ENCODE data around the gene ANKRD45. TPM values are rescaled to one million over a fixed set of nuclear protein-coding genes. Genes with fewer than 3 reads are reported as not detected.
A peak's percentile ranks its signal among the peaks of the same experiment; 100 is the strongest.
"Not testable (repeated sequence)": the region's sequence is repeated elsewhere in the genome, so short reads cannot be mapped to it uniquely, and the experiment has no call there.

Gene ANKRD45
- not detected for total RNA-seq

DNA sequence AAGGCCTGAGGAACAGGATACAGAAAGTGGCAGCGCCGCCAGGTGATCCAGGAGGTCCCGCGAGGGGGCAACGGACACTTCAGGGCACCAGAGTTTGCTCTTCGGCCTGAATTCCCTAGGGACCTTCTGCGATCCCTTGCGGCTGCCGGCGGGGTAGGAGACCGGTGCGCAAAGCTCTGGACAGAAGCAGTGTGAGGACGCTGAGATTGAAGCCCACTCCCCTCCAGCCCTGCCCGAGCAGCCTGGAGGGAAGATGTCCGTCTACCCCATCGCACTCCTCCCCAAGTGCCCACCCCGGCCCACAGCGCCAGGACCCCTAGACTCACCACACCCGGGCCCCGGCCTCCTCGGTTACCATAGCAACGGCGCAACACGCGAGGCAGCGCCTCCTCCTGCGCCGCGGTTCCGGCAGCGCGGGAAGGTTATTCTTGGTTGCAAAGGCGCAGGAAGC, at the start of gene ANKRD45:
ANKRD45 (minus strand) TSS at position 361 of the 451 bp plus-strand sequence. CDS start 10,433 bp downstream, outside the sequence.
- Histone ChIP-seq H3K27ac (ENCODE audit: low read depth, low read length) (no peak within 1 kb of the TSS), H3K27me3 (ENCODE audit: control insufficient read depth in 3 of 3, insufficient read depth in 3 of 3, low read length in 3 of 3) (peaks cover 7 to 18% (median 9%) of the 10 kb centered on the region in 3 donors), H3K9me3 (ENCODE audit: control insufficient read depth in 3 of 3, low read length in 3 of 3) (no peaks in the 10 kb centered on the region), H3K4me1 (ENCODE audit: control insufficient read depth in 3 of 3, insufficient read depth in 3 of 3, low read length in 3 of 3) (no peaks in the 10 kb centered on the region), H3K4me3 (ENCODE audit: low read length in 3 of 3) (peak within 1 kb of the TSS in 1 of 3 donors; percentile 45), H3K36me3 (ENCODE audit: control insufficient read depth in 3 of 3, insufficient read depth in 3 of 3, low read length in 3 of 3) (no peaks in the 10 kb centered on the region), H3K9ac (ENCODE audit: low read depth in 1 of 3, low read length in 3 of 3) (no peak within 1 kb of the TSS)

DNA sequence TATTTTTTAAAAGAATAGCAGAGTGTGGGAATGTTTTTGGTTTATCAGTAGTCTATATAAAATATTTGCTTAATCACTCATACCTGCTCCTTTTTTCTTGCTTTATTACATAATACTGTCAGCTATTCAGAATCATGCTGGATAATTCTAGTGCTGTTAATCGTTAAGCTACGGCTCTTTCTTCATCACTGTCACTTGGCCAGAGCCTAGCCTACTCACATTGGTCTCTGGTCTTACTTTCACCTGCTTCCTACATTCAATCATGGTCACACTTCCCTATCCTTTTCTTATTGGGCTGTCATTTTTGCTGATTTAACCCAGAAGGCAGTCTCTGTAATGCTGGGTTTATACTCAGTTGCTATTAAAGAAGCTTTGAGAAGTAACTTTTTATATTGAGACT, 47.6 kb upstream of the ANKRD45 start:
- H3K4me3 ChIP-seq (ENCODE audit: low read length in 3 of 3), result no peak overlapping the region
- H3K9me3 ChIP-seq (ENCODE audit: control insufficient read depth in 3 of 3, low read length in 3 of 3), result no peaks in the 10 kb centered on the region
- peaks cover 5 to 13% (median 6%) of the 10 kb centered on the region in 3 donors for H3K4me1 ChIP-seq (ENCODE audit: control insufficient read depth in 3 of 3, insufficient read depth in 3 of 3, low read length in 3 of 3)
- H3K36me3 ChIP-seq (ENCODE audit: control insufficient read depth in 3 of 3, insufficient read depth in 3 of 3, low read length in 3 of 3), result peaks cover 0 to 4% (median 0%) of the 10 kb centered on the region in 3 donors
- H3K9ac ChIP-seq (ENCODE audit: low read depth in 1 of 3, low read length in 3 of 3), result no peak overlapping the region
- H3K27ac ChIP-seq (ENCODE audit: low read depth, low read length), result no peak overlapping the region
- H3K27me3 ChIP-seq (ENCODE audit: control insufficient read depth in 3 of 3, insufficient read depth in 3 of 3, low read length in 3 of 3), result no peaks in the 10 kb centered on the region

GRCh38 chr1:173715538-173715844, 45.8 kb upstream of the ANKRD45 start:
- Histone ChIP-seq H3K27ac (ENCODE audit: low read depth, low read length) (peak overlapping the region; percentile 84), H3K36me3 (ENCODE audit: control insufficient read depth in 3 of 3, insufficient read depth in 3 of 3, low read length in 3 of 3) (peaks cover 0 to 3% (median 0%) of the 10 kb centered on the region in 3 donors), H3K27me3 (ENCODE audit: control insufficient read depth in 3 of 3, insufficient read depth in 3 of 3, low read length in 3 of 3) (peaks cover 0 to 6% (median 3%) of the 10 kb centered on the region in 3 donors), H3K9me3 (ENCODE audit: control insufficient read depth in 3 of 3, low read length in 3 of 3) (no peaks in the 10 kb centered on the region), H3K4me1 (ENCODE audit: control insufficient read depth in 3 of 3, insufficient read depth in 3 of 3, low read length in 3 of 3) (peaks cover 5 to 13% (median 6%) of the 10 kb centered on the region in 3 donors), H3K4me3 (ENCODE audit: low read length in 3 of 3) (peak overlapping the region; percentile 84 to 93 (median 91)), H3K9ac (ENCODE audit: low read depth in 1 of 3, low read length in 3 of 3) (peak overlapping the region; percentile 90 to 96 (median 96))

DNA sequence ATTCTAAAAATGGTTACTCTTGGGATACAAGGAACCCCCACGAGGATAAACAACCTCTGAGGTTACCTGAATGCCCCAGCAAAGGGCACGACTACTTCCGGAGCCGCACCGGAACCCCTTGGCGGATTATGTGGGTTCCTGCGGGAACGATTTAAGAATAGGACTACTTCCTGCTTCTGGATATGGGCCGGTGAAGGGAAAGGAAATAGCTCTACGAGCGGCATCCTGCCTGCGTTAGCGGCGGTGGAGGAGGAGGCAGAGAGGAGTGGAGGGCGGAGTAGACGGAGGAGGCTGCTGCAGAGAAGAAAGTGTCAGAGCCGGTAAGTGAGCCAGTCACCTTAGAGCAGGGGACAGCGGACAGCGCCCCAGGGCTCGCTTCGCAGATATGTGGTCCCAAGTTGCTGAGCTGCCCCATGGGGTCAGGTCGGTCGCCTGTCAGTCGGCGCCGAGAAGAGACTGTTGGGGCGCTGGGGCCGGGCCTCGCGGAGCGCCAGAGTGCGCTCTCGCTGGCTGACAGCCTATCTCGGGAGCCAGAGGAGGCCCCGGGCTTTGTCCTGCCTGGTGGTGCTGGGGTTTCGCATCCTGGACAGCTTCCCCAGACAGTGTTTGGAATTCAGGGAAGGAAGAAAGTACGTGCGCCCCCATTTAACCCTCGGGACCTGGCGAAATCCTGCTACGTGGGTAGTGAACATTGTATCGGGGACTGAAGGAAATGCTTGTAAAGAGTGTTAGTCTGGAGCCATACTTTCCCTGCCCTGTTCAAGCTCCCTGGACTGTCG, 45.3 kb upstream of the ANKRD45 start, which contains the start of gene KLHL20:
KLHL20 (plus strand) TSS at position 223 of the 779 bp plus-strand sequence. CDS start 1,063 bp downstream, outside the sequence.
- Histone ChIP-seq H3K36me3 (ENCODE audit: control insufficient read depth in 3 of 3, insufficient read depth in 3 of 3, low read length in 3 of 3) (peaks cover 0 to 3% (median 0%) of the 10 kb centered on the region in 3 donors), H3K9me3 (ENCODE audit: control insufficient read depth in 3 of 3, low read length in 3 of 3) (no peaks in the 10 kb centered on the region), H3K9ac (ENCODE audit: low read depth in 1 of 3, low read length in 3 of 3) (peak within 1 kb of the TSS; percentile 90 to 96 (median 96)), H3K4me3 (ENCODE audit: low read length in 3 of 3) (peak within 1 kb of the TSS; percentile 84 to 93 (median 91)), H3K27ac (ENCODE audit: low read depth, low read length) (peak within 1 kb of the TSS; percentile 84), H3K27me3 (ENCODE audit: control insufficient read depth in 3 of 3, insufficient read depth in 3 of 3, low read length in 3 of 3) (peaks cover 3 to 8% (median 6%) of the 10 kb centered on the region in 3 donors), H3K4me1 (ENCODE audit: control insufficient read depth in 3 of 3, insufficient read depth in 3 of 3, low read length in 3 of 3) (peaks cover 5 to 13% (median 6%) of the 10 kb centered on the region in 3 donors)

DNA sequence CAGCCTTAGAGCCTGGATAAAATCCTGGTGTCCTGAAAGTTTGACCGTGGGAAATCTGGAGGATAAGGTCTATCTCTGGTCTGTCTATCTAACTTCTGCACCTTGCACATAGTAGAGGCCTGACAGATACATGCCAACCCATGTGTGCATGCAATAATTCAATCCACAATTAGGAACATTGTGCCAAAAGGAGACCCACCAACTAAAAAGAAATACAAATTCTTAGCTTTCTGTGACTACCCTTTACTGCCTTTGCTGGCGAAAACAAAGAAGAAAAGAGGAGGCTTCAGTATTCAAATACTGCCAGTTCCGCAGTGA, 44.7 kb upstream of the ANKRD45 start:
- Histone ChIP-seq H3K9me3 (ENCODE audit: control insufficient read depth in 3 of 3, low read length in 3 of 3) (no peaks in the 10 kb centered on the region), H3K4me1 (ENCODE audit: control insufficient read depth in 3 of 3, insufficient read depth in 3 of 3, low read length in 3 of 3) (peaks cover 5 to 13% (median 6%) of the 10 kb centered on the region in 3 donors), H3K36me3 (ENCODE audit: control insufficient read depth in 3 of 3, insufficient read depth in 3 of 3, low read length in 3 of 3) (peaks cover 0 to 3% (median 0%) of the 10 kb centered on the region in 3 donors), H3K27ac (ENCODE audit: low read depth, low read length) (peak overlapping the region; percentile 84), H3K27me3 (ENCODE audit: control insufficient read depth in 3 of 3, insufficient read depth in 3 of 3, low read length in 3 of 3) (peaks cover 3 to 8% (median 6%) of the 10 kb centered on the region in 3 donors), H3K9ac (ENCODE audit: low read depth in 1 of 3, low read length in 3 of 3) (peak overlapping the region; percentile 90 to 96 (median 96)), H3K4me3 (ENCODE audit: low read length in 3 of 3) (peak overlapping the region; percentile 84 to 93 (median 91))

DNA sequence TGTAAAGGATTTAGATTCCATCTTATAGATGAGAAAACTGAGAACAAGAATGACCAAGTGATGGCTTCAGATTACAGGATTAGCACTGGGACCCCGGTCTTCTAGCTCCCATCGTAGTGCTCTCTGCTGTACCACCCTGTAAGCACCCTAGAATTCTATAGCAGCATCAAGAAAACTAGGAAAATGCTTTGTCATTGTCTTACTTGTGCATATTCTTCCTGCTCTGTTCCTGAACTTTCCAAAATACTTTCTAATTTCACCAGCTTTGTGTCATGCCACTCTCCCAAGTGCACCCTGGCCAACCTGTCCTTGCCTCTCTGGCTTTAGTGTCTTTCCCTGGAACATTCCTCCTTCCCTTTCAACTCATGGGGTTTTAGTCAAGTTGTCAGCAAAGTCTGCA, 39.1 kb upstream of the ANKRD45 start:
- Histone ChIP-seq H3K4me3 (ENCODE audit: low read length in 3 of 3) (no peak overlapping the region), H3K27me3 (ENCODE audit: control insufficient read depth in 3 of 3, insufficient read depth in 3 of 3, low read length in 3 of 3) (peaks cover 6 to 11% (median 8%) of the 10 kb centered on the region in 3 donors), H3K9me3 (ENCODE audit: control insufficient read depth in 3 of 3, low read length in 3 of 3) (no peaks in the 10 kb centered on the region), H3K36me3 (ENCODE audit: control insufficient read depth in 3 of 3, insufficient read depth in 3 of 3, low read length in 3 of 3) (no peaks in the 10 kb centered on the region), H3K9ac (ENCODE audit: low read depth in 1 of 3, low read length in 3 of 3) (no peak overlapping the region), H3K27ac (ENCODE audit: low read depth, low read length) (no peak overlapping the region), H3K4me1 (ENCODE audit: control insufficient read depth in 3 of 3, insufficient read depth in 3 of 3, low read length in 3 of 3) (no peaks in the 10 kb centered on the region)

DNA sequence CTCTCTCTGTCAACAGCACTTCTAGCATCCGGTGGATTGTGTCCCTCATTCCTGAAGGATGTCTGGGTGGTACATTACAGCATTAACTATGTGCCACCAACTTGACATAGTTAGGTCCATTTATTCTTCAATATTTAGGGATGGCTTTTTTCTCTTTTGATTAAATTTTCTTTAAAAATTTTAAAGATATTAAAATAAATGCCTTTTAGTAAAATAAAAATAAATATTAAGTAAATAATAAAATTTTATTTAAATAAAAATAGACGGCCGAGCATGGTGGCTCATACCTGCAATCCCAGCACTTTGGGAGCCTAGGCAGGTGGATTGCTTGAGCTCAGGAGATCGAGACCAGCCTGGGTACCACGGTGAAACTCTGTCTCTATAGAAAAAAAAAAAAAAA, 35.5 kb upstream of the ANKRD45 start:
- no peak overlapping the region for H3K9ac ChIP-seq (ENCODE audit: low read depth in 1 of 3, low read length in 3 of 3)
- no peak overlapping the region for H3K4me3 ChIP-seq (ENCODE audit: low read length in 3 of 3)
- no peaks in the 10 kb centered on the region for H3K4me1 ChIP-seq (ENCODE audit: control insufficient read depth in 3 of 3, insufficient read depth in 3 of 3, low read length in 3 of 3)
- H3K27me3 ChIP-seq (ENCODE audit: control insufficient read depth in 3 of 3, insufficient read depth in 3 of 3, low read length in 3 of 3), result peaks cover 0 to 5% (median 3%) of the 10 kb centered on the region in 3 donors
- H3K36me3 ChIP-seq (ENCODE audit: control insufficient read depth in 3 of 3, insufficient read depth in 3 of 3, low read length in 3 of 3), result no peaks in the 10 kb centered on the region
- H3K9me3 ChIP-seq (ENCODE audit: control insufficient read depth in 3 of 3, low read length in 3 of 3), result no peaks in the 10 kb centered on the region
- no peak overlapping the region for H3K27ac ChIP-seq (ENCODE audit: low read depth, low read length)

- Histone ChIP-seq H3K27me3 (ENCODE audit: control insufficient read depth in 3 of 3, insufficient read depth in 3 of 3, low read length in 3 of 3) (no peaks in the 10 kb centered on the region), H3K4me3 (ENCODE audit: low read length in 3 of 3) (no peak overlapping the region), H3K9ac (ENCODE audit: low read depth in 1 of 3, low read length in 3 of 3) (no peak overlapping the region), H3K36me3 (ENCODE audit: control insufficient read depth in 3 of 3, insufficient read depth in 3 of 3, low read length in 3 of 3) (no peaks in the 10 kb centered on the region), H3K9me3 (ENCODE audit: control insufficient read depth in 3 of 3, low read length in 3 of 3) (no peaks in the 10 kb centered on the region), H3K4me1 (ENCODE audit: control insufficient read depth in 3 of 3, insufficient read depth in 3 of 3, low read length in 3 of 3) (no peaks in the 10 kb centered on the region), H3K27ac (ENCODE audit: low read depth, low read length) (no peak overlapping the region)
Measured at GRCh38 chr1:173702736-173703135, 33.1 kb upstream of the ANKRD45 start.

DNA sequence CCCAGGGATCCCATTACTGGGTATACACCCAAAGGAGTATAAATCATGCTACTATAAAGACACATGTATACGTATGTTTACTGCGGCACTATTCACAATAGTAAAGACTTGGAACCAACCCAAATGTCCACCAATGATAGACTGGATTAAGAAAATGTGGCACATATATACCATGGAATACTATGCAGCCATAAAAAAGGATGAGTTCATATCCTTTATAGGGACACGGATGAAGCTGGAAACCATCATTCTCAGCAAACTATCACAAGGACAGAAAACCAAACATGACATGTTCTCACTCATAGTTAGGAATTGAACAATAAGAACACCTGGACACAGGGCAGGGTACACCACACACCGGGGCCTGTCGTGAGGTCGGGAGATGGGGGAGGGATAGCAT, 31.6 kb upstream of the ANKRD45 start:
- H3K27me3 ChIP-seq (ENCODE audit: control insufficient read depth in 3 of 3, insufficient read depth in 3 of 3, low read length in 3 of 3); H3K9ac ChIP-seq (ENCODE audit: low read depth in 1 of 3, low read length in 3 of 3); H3K4me3 ChIP-seq (ENCODE audit: low read length in 3 of 3); H3K9me3 ChIP-seq (ENCODE audit: control insufficient read depth in 3 of 3, low read length in 3 of 3); H3K4me1 ChIP-seq (ENCODE audit: control insufficient read depth in 3 of 3, insufficient read depth in 3 of 3, low read length in 3 of 3); H3K27ac ChIP-seq (ENCODE audit: low read depth, low read length); H3K36me3 ChIP-seq (ENCODE audit: control insufficient read depth in 3 of 3, insufficient read depth in 3 of 3, low read length in 3 of 3): not testable (repeated sequence)

DNA sequence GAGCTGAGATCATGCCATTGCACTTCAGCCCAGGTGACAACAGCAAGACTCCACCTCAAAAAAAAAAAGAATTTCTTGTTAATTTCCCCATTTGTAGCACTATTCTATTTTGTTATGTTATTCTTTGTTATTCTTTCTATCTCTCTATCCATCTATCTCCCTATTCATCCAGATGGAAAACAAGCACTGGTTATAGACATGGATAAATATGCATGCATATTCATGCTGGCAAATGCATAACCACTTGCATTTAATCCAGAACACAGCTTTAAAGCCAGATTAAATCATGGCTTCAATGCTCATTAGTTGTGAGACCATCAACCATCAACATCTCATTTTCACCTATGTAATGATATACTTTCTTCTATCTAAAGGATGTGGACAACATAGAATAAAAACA, 23.6 kb upstream of the ANKRD45 start:
- Histone ChIP-seq H3K36me3 (ENCODE audit: control insufficient read depth in 3 of 3, insufficient read depth in 3 of 3, low read length in 3 of 3) (no peaks in the 10 kb centered on the region), H3K27me3 (ENCODE audit: control insufficient read depth in 3 of 3, insufficient read depth in 3 of 3, low read length in 3 of 3) (no peaks in the 10 kb centered on the region), H3K27ac (ENCODE audit: low read depth, low read length) (no peak overlapping the region), H3K4me1 (ENCODE audit: control insufficient read depth in 3 of 3, insufficient read depth in 3 of 3, low read length in 3 of 3) (no peaks in the 10 kb centered on the region), H3K4me3 (ENCODE audit: low read length in 3 of 3) (no peak overlapping the region), H3K9me3 (ENCODE audit: control insufficient read depth in 3 of 3, low read length in 3 of 3) (no peaks in the 10 kb centered on the region), H3K9ac (ENCODE audit: low read depth in 1 of 3, low read length in 3 of 3) (no peak overlapping the region)

Measured in skeletal muscle tissue (tissue), 4 donors.